Epithelial cell of esophagus (primary cell): ENCODE measurements around the gene MYBL2.

Source experiments
- DNase-seq: peaks from one replicate; pipeline ENCODE4 v3.0.0; 2010; ENCODE audit warnings: low read depth
- H3K4me3 ChIP-seq: 2 replicates; pipeline ENCODE4 v1.5.1; 2011; ENCODE audit warnings: mild to moderate bottlenecking, low read length, control low read depth
- CTCF ChIP-seq: IDR thresholded peaks from 2 replicates; pipeline ENCODE4 v1.5.1; 2011; ENCODE audit warnings: low read depth, mild to moderate bottlenecking, low read length, control low read depth, inconsistent platforms; ENCODE audit not compliant: insufficient read depth; ENCODE audit errors: missing control alignments

MYBL2 gene

GRCh38 chr20:43715511-43715910 lies 48.6 kb downstream of the MYBL2 start:
- TF ChIP-seq CTCF: no peak
- DNase-seq: no peak

GRCh38 chr20:43716123-43716522 lies 49.2 kb downstream of the MYBL2 start:
- TF ChIP-seq CTCF: no peak
- no peak overlapping the region for H3K4me3 ChIP-seq
- DNase-seq: no peak

More at GRCh38 chr20:43715511-43715910, 48.6 kb downstream of the MYBL2 start:
- H3K4me3 ChIP-seq: no peak overlapping the region

GRCh38 chr20:43716757-43717615 lies 50.1 kb downstream of the MYBL2 start:
- no peak for DNase-seq
- no peak for TF ChIP-seq CTCF
- no peak overlapping the region for H3K4me3 ChIP-seq

- DNase-seq: peak; percentile 25
- TF ChIP-seq CTCF: no peak
Measured at GRCh38 chr20:43717616-43717995, 50.7 kb downstream of the MYBL2 start.

GRCh38 chr20:43720007-43720406 lies 53.1 kb downstream of the MYBL2 start:
- no peak for DNase-seq
- no peak for TF ChIP-seq CTCF
- H3K4me3 ChIP-seq: no peak overlapping the region

More at GRCh38 chr20:43717616-43717995, 50.7 kb downstream of the MYBL2 start:
- H3K4me3 ChIP-seq: no peak overlapping the region

GRCh38 chr20:43721097-43721428 lies 54.1 kb downstream of the MYBL2 start:
- H3K4me3 ChIP-seq: no peak overlapping the region
- TF ChIP-seq CTCF: no peak
- no peak for DNase-seq

GRCh38 chr20:43721429-43722152 lies 54.7 kb downstream of the MYBL2 start:
- DNase-seq: peak; percentile 24
- H3K4me3 ChIP-seq: no peak overlapping the region
- TF ChIP-seq CTCF: no peak
